Loucy (cell line): ENCODE data around the gene TFDP1.

ENCODE experiments used
- H2AFZ ChIP-seq: fragments of 200-600 bp; sonication (generic); 2 replicates; pipeline ENCODE4 v1.6.0; 2016; ENCODE audit warnings: antibody characterized with exemption, mild to moderate bottlenecking, low read length, moderate library complexity
- H3F3A ChIP-seq: fragments of 200-600 bp; 2 replicates; pipeline ENCODE4 v1.6.0; 2016; ENCODE audit warnings: antibody characterized with exemption, low read depth, mild to moderate bottlenecking
- H3K27me3 ChIP-seq: fragments of 200-600 bp; sonication (generic); 2 replicates; pipeline ENCODE4 v1.6.1; 2014; ENCODE audit warnings: low read length, mild to moderate bottlenecking; ENCODE audit not compliant: insufficient read depth, poor library complexity, severe bottlenecking
- H3K36me3 ChIP-seq: fragments of 200-600 bp; sonication (generic); 2 replicates; pipeline ENCODE4 v1.6.1; 2016; ENCODE audit warnings: low read length; ENCODE audit not compliant: insufficient read depth
- H3K4me1 ChIP-seq: fragments of 200-600 bp; sonication (generic); 2 replicates; pipeline ENCODE4 v1.5.1; 2014; ENCODE audit warnings: low read length, mild to moderate bottlenecking; ENCODE audit not compliant: insufficient read depth, poor library complexity, severe bottlenecking
- H3K4me2 ChIP-seq: fragments of 200-600 bp; sonication (generic); 2 replicates; pipeline ENCODE4 v1.6.0; 2014; ENCODE audit warnings: antibody characterized with exemption, low read length, low read depth, mild to moderate bottlenecking; ENCODE audit not compliant: poor library complexity, severe bottlenecking
- H3K4me3 ChIP-seq: fragments of 200-600 bp; sonication (generic); 2 replicates; pipeline ENCODE4 v1.5.1; 2014; ENCODE audit warnings: low read length, mild to moderate bottlenecking, mixed read lengths; ENCODE audit not compliant: poor library complexity, severe bottlenecking
- H3K79me2 ChIP-seq: fragments of 200-600 bp; sonication (generic); 2 replicates; pipeline ENCODE4 v1.6.1; 2014; ENCODE audit warnings: low read length; ENCODE audit not compliant: insufficient read depth
- H3K9ac ChIP-seq: fragments of 200-600 bp; sonication (generic); 2 replicates; pipeline ENCODE4 v1.6.0; 2014; ENCODE audit warnings: mild to moderate bottlenecking, low read depth, low read length, moderate library complexity; ENCODE audit not compliant: poor library complexity, severe bottlenecking
- H3K9me2 ChIP-seq: fragments of 200-600 bp; sonication (generic); replicated peaks from 2 replicates; pipeline ENCODE4 v1.6.1; 2016; ENCODE audit warnings: low read depth, low read length, mixed read lengths
- H3K9me3 ChIP-seq: fragments of 200-600 bp; sonication (generic); 2 replicates; pipeline ENCODE4 v1.6.1; 2014; ENCODE audit warnings: mild to moderate bottlenecking, antibody characterized with exemption, low read length, low read depth; ENCODE audit not compliant: insufficient read depth
- H4K20me1 ChIP-seq: fragments of 200-600 bp; sonication (generic); 2 replicates; pipeline ENCODE4 v1.6.0; 2014; ENCODE audit warnings: antibody characterized with exemption, low read length, mild to moderate bottlenecking; ENCODE audit not compliant: insufficient read depth, poor library complexity, severe bottlenecking
- CTCF ChIP-seq: fragments of 200-600 bp; sonication (generic); conservative IDR thresholded peaks from 2 replicates; pipeline ENCODE4 v1.5.1; 2014; ENCODE audit warnings: mild to moderate bottlenecking, antibody characterized with exemption, low read length
- EZH2phosphoT487 ChIP-seq: fragments of 200-600 bp; IDR thresholded peaks from 2 replicates; pipeline ENCODE4 v1.6.1; 2018; ENCODE audit warnings: antibody characterized with exemption, mild to moderate bottlenecking, moderate library complexity, borderline replicate concordance

The TFDP1 gene

GRCh38 chr13:113559901-113560644, 24.5 kb upstream of the TFDP1 start:
- H3K9ac ChIP-seq, result no peak overlapping the region
- H4K20me1 ChIP-seq, result no peaks in the 10 kb centered on the region
- no peak overlapping the region for H3K4me2 ChIP-seq
- no peak overlapping the region for H2AFZ ChIP-seq
- H3K36me3 ChIP-seq, result no peaks in the 10 kb centered on the region
- peaks cover 6% of the 10 kb centered on the region for H3K4me1 ChIP-seq
- H3K79me2 ChIP-seq, result no peaks in the 10 kb centered on the region
- H3K27me3 ChIP-seq, result no peaks in the 10 kb centered on the region
- H3K9me2 ChIP-seq, result no peaks in the 10 kb centered on the region
- no peaks in the 10 kb centered on the region for H3K9me3 ChIP-seq
- no peak overlapping the region for H3K4me3 ChIP-seq
- TF ChIP-seq CTCF (no peak), EZH2phosphoT487 (no peak)
- H3F3A ChIP-seq, result no peaks in the 10 kb centered on the region

- H3K79me2 ChIP-seq, result no peaks in the 10 kb centered on the region
- no peak overlapping the region for H3K4me3 ChIP-seq
- no peaks in the 10 kb centered on the region for H3K27me3 ChIP-seq
- no peak overlapping the region for H3K4me2 ChIP-seq
- H3K9me2 ChIP-seq, result no peaks in the 10 kb centered on the region
- H4K20me1 ChIP-seq, result no peaks in the 10 kb centered on the region
- peaks cover 6% of the 10 kb centered on the region for H3K4me1 ChIP-seq
- H3K9me3 ChIP-seq, result no peaks in the 10 kb centered on the region
- no peak overlapping the region for H3K9ac ChIP-seq
- H3F3A ChIP-seq, result no peaks in the 10 kb centered on the region
- H3K36me3 ChIP-seq, result no peaks in the 10 kb centered on the region
- TF ChIP-seq EZH2phosphoT487, result no peak
- TF ChIP-seq CTCF, result no peak
- no peak overlapping the region for H2AFZ ChIP-seq
Observed at GRCh38 chr13:113560645-113561416, 23.7 kb upstream of the TFDP1 start.

GRCh38 chr13:113561417-113562084, 23.0 kb upstream of the TFDP1 start:
- no peaks in the 10 kb centered on the region for H3K79me2 ChIP-seq
- no peaks in the 10 kb centered on the region for H3K9me3 ChIP-seq
- no peaks in the 10 kb centered on the region for H3K9me2 ChIP-seq
- H3K36me3 ChIP-seq, result no peaks in the 10 kb centered on the region
- no peaks in the 10 kb centered on the region for H3K27me3 ChIP-seq
- no peaks in the 10 kb centered on the region for H3F3A ChIP-seq
- H3K4me2 ChIP-seq, result no peak overlapping the region
- H2AFZ ChIP-seq, result no peak overlapping the region
- no peak overlapping the region for H3K4me3 ChIP-seq
- TF ChIP-seq EZH2phosphoT487, result no peak
- no peak for TF ChIP-seq CTCF
- H4K20me1 ChIP-seq, result no peaks in the 10 kb centered on the region
- peaks cover 6% of the 10 kb centered on the region for H3K4me1 ChIP-seq
- H3K9ac ChIP-seq, result no peak overlapping the region
